Neuron (in vitro differentiated cells): ENCODE data around the gene SDK1.

Source experiments
- H2AFZ ChIP-seq: one replicate; pipeline ENCODE4 v1.6.1; 2013; ENCODE audit warnings: low read depth, mild to moderate bottlenecking, inconsistent platforms, low read length, moderate library complexity
- H3K27me3 ChIP-seq: one replicate; pipeline ENCODE4 v1.6.1; 2013; ENCODE audit warnings: low read length; ENCODE audit not compliant: insufficient read depth
- H3K36me3 ChIP-seq: one replicate; pipeline ENCODE4 v1.6.1; 2013; ENCODE audit warnings: low read length; ENCODE audit not compliant: insufficient read depth
- H3K4me1 ChIP-seq: one replicate; pipeline ENCODE4 v1.6.1; 2013; ENCODE audit warnings: low read length; ENCODE audit not compliant: insufficient read depth
- H3K4me3 ChIP-seq: 2 replicates; pipeline ENCODE4 v1.5.1; 2013; ENCODE audit warnings: mild to moderate bottlenecking, low read length, moderate library complexity
- H3K9me3 ChIP-seq: one replicate; pipeline ENCODE4 v1.6.1; 2013; ENCODE audit warnings: low read length

SDK1 gene

GRCh38 chr7:3860932-3861331, 559.9 kb downstream of the SDK1 start:
- H2AFZ ChIP-seq = no peak overlapping the region
- H3K36me3 ChIP-seq = peaks cover 2% of the 10 kb centered on the region
- H3K4me3 ChIP-seq = no peak overlapping the region
- peaks cover 7% of the 10 kb centered on the region for H3K9me3 ChIP-seq
- no peaks in the 10 kb centered on the region for H3K27me3 ChIP-seq
- H3K4me1 ChIP-seq = peaks cover 15% of the 10 kb centered on the region

GRCh38 chr7:3861386-3861785, 560.3 kb downstream of the SDK1 start:
- Histone ChIP-seq H3K4me1 (peaks cover 15% of the 10 kb centered on the region), H3K27me3 (no peaks in the 10 kb centered on the region), H3K4me3 (no peak overlapping the region), H3K36me3 (peaks cover 2% of the 10 kb centered on the region), H2AFZ (no peak overlapping the region), H3K9me3 (peaks cover 7% of the 10 kb centered on the region)

GRCh38 chr7:3861941-3862340, 560.9 kb downstream of the SDK1 start:
- Histone ChIP-seq H3K9me3 (peaks cover 7% of the 10 kb centered on the region), H3K4me3 (no peak overlapping the region)

GRCh38 chr7:3862774-3863173, 561.7 kb downstream of the SDK1 start:
- Histone ChIP-seq H3K27me3 (no peaks in the 10 kb centered on the region), H2AFZ (no peak overlapping the region), H3K9me3 (peaks cover 7% of the 10 kb centered on the region), H3K4me1 (peaks cover 15% of the 10 kb centered on the region), H3K4me3 (no peak overlapping the region), H3K36me3 (peaks cover 2% of the 10 kb centered on the region)

More at GRCh38 chr7:3861941-3862340, 560.9 kb downstream of the SDK1 start:
- Histone ChIP-seq H2AFZ (no peak overlapping the region), H3K27me3 (no peaks in the 10 kb centered on the region), H3K36me3 (peaks cover 2% of the 10 kb centered on the region), H3K4me1 (peaks cover 15% of the 10 kb centered on the region)

- Histone ChIP-seq H3K9me3 (peaks cover 7% of the 10 kb centered on the region), H3K4me1 (peaks cover 11% of the 10 kb centered on the region), H3K36me3 (no peaks in the 10 kb centered on the region), H2AFZ (no peak overlapping the region), H3K27me3 (no peaks in the 10 kb centered on the region), H3K4me3 (no peak overlapping the region)
Measured at GRCh38 chr7:3866277-3866676, 565.2 kb downstream of the SDK1 start.

- Histone ChIP-seq H3K9me3 (peaks cover 10% of the 10 kb centered on the region), H2AFZ (no peak overlapping the region), H3K27me3 (no peaks in the 10 kb centered on the region), H3K36me3 (no peaks in the 10 kb centered on the region), H3K4me3 (no peak overlapping the region), H3K4me1 (no peaks in the 10 kb centered on the region)
Measured at GRCh38 chr7:3867863-3868262, 566.8 kb downstream of the SDK1 start.

- H2AFZ ChIP-seq = peak overlapping the region; percentile 32
- H3K4me3 ChIP-seq = no peak overlapping the region
- H3K4me1 ChIP-seq = peaks cover 11% of the 10 kb centered on the region
- H3K27me3 ChIP-seq = no peaks in the 10 kb centered on the region
- H3K9me3 ChIP-seq = no peaks in the 10 kb centered on the region
- no peaks in the 10 kb centered on the region for H3K36me3 ChIP-seq
Measured at GRCh38 chr7:3879355-3880075, 578.5 kb downstream of the SDK1 start.

- H3K4me3 ChIP-seq = no peak overlapping the region
- no peak overlapping the region for H2AFZ ChIP-seq
Measured at GRCh38 chr7:3880228-3880987, 579.4 kb downstream of the SDK1 start.

GRCh38 chr7:3882782-3883181, 581.7 kb downstream of the SDK1 start:
- Histone ChIP-seq H3K36me3 (no peaks in the 10 kb centered on the region), H3K4me1 (peaks cover 11% of the 10 kb centered on the region), H3K4me3 (no peak overlapping the region), H3K9me3 (no peaks in the 10 kb centered on the region), H3K27me3 (no peaks in the 10 kb centered on the region), H2AFZ (no peak overlapping the region)

More at GRCh38 chr7:3880228-3880987, 579.4 kb downstream of the SDK1 start:
- no peaks in the 10 kb centered on the region for H3K9me3 ChIP-seq
- H3K36me3 ChIP-seq = no peaks in the 10 kb centered on the region
- peaks cover 11% of the 10 kb centered on the region for H3K4me1 ChIP-seq
- no peaks in the 10 kb centered on the region for H3K27me3 ChIP-seq

GRCh38 chr7:3884543-3884942, 583.5 kb downstream of the SDK1 start:
- Histone ChIP-seq H3K4me1 (peaks cover 7% of the 10 kb centered on the region), H3K4me3 (no peak overlapping the region), H3K36me3 (no peaks in the 10 kb centered on the region), H3K27me3 (no peaks in the 10 kb centered on the region), H3K9me3 (no peaks in the 10 kb centered on the region), H2AFZ (no peak overlapping the region)

GRCh38 chr7:3887096-3887690, 586.1 kb downstream of the SDK1 start:
- Histone ChIP-seq H3K36me3 (no peaks in the 10 kb centered on the region), H3K27me3 (no peaks in the 10 kb centered on the region), H3K9me3 (no peaks in the 10 kb centered on the region), H2AFZ (no peak overlapping the region), H3K4me3 (no peak overlapping the region), H3K4me1 (no peaks in the 10 kb centered on the region)

GRCh38 chr7:3888096-3888495, 587.0 kb downstream of the SDK1 start:
- Histone ChIP-seq H2AFZ (no peak overlapping the region), H3K4me1 (no peaks in the 10 kb centered on the region), H3K9me3 (no peaks in the 10 kb centered on the region), H3K27me3 (no peaks in the 10 kb centered on the region), H3K36me3 (no peaks in the 10 kb centered on the region), H3K4me3 (no peak overlapping the region)

- H2AFZ ChIP-seq = no peak overlapping the region
- no peaks in the 10 kb centered on the region for H3K9me3 ChIP-seq
- no peaks in the 10 kb centered on the region for H3K36me3 ChIP-seq
Measured at GRCh38 chr7:3892157-3892556, 591.1 kb downstream of the SDK1 start.

More at GRCh38 chr7:3892157-3892556, 591.1 kb downstream of the SDK1 start:
- Histone ChIP-seq H3K4me1 (no peaks in the 10 kb centered on the region), H3K4me3 (no peak overlapping the region), H3K27me3 (no peaks in the 10 kb centered on the region)
